Activated T-cell treated with anti-CD3 and anti-CD28 coated beads for 24 hours (primary cell): Measurements from ENCODE around the gene MPZL1.

Source experiments
- DNase-seq: peaks from one replicate; pipeline ENCODE4 v3.0.0-alpha.2; 2020; ENCODE audit warnings: low read depth

The MPZL1 gene

GRCh38 chr1:167721617-167722151, at the start of gene MPZL1:
Gene MPZL1, plus strand, starts transcription at chr1:167721982. Its CDS starts 170 bp downstream, at chr1:167722152.
- DNase-seq = peak; percentile 90

GRCh38 chr1:167672831-167673230, 49.0 kb upstream of the MPZL1 start:
- DNase-seq = no peak

GRCh38 chr1:167673265-167673664, 48.5 kb upstream of the MPZL1 start:
- DNase-seq = no peak

GRCh38 chr1:167674156-167674555, 47.6 kb upstream of the MPZL1 start:
- no peak for DNase-seq

GRCh38 chr1:167675440-167675839, 46.3 kb upstream of the MPZL1 start:
- no peak for DNase-seq

GRCh38 chr1:167676205-167676915, 45.4 kb upstream of the MPZL1 start:
- DNase-seq = no peak

- no peak for DNase-seq
Observed at GRCh38 chr1:167676916-167677848, 44.6 kb upstream of the MPZL1 start.

- no peak for DNase-seq
Observed at GRCh38 chr1:167678422-167678821, 43.4 kb upstream of the MPZL1 start.

- no peak for DNase-seq
Observed at GRCh38 chr1:167678838-167679237, 42.9 kb upstream of the MPZL1 start.

GRCh38 chr1:167679714-167680113, 42.1 kb upstream of the MPZL1 start:
- DNase-seq = no peak

GRCh38 chr1:167681024-167681423, 40.8 kb upstream of the MPZL1 start:
- no peak for DNase-seq

- DNase-seq = no peak
Observed at GRCh38 chr1:167681451-167682098, 40.2 kb upstream of the MPZL1 start.

- DNase-seq = no peak
Observed at GRCh38 chr1:167683226-167683625, 38.6 kb upstream of the MPZL1 start.

- DNase-seq = no peak
Observed at GRCh38 chr1:167683641-167684502, 37.9 kb upstream of the MPZL1 start.

- no peak for DNase-seq
Observed at GRCh38 chr1:167685844-167686243, 35.9 kb upstream of the MPZL1 start.

- DNase-seq = peak; percentile 80
Observed at GRCh38 chr1:167687919-167688519, 33.8 kb upstream of the MPZL1 start.

- no peak for DNase-seq
Observed at GRCh38 chr1:167689567-167689920, 32.2 kb upstream of the MPZL1 start.

GRCh38 chr1:167690053-167690452, 31.7 kb upstream of the MPZL1 start:
- DNase-seq = no peak

GRCh38 chr1:167693425-167694045, 28.2 kb upstream of the MPZL1 start:
- no peak for DNase-seq

GRCh38 chr1:167694691-167695090, 27.1 kb upstream of the MPZL1 start:
- DNase-seq = no peak

GRCh38 chr1:167695147-167695546, 26.6 kb upstream of the MPZL1 start:
- no peak for DNase-seq
